CD4-positive, alpha-beta T cell treated with Interleukin-15 for 4 hours (primary cell): Measurements from ENCODE around the gene KIR2DL4.
"Not testable (repeated sequence)": the region's sequence is repeated elsewhere in the genome, so short reads cannot be mapped to it uniquely, and the experiment has no call there.

ENCODE experiments used
- DNase-seq: peaks from one replicate; pipeline ENCODE4 v3.0.0-alpha.2; 2020; ENCODE audit warnings: low spot score

KIR2DL4 gene

GRCh38 chr19:54804571-54804970 is 1.2 kb downstream of the KIR2DL4 start:
- no peak for DNase-seq

GRCh38 chr19:54805665-54806515 is 2.5 kb downstream of the KIR2DL4 start:
- no peak for DNase-seq

- DNase-seq = no peak
These were observed 3.1 kb downstream of the KIR2DL4 start for GRCh38 chr19:54806516-54806838.

- not testable (repeated sequence) for DNase-seq
These were observed 11.2 kb downstream of the KIR2DL4 start for GRCh38 chr19:54814571-54814970.

- DNase-seq = not testable (repeated sequence)
These were observed 12.8 kb downstream of the KIR2DL4 start, which contains the start of gene KIR3DL1 for GRCh38 chr19:54816251-54816650. Gene KIR3DL1 (plus strand): TSS chr19:54816468.

- DNase-seq = no peak
These were observed 14.5 kb downstream of the KIR2DL4 start for GRCh38 chr19:54817670-54818536.

GRCh38 chr19:54824416-54824815 is 21.0 kb downstream of the KIR2DL4 start:
- not testable (repeated sequence) for DNase-seq

GRCh38 chr19:54825326-54825725 is 21.9 kb downstream of the KIR2DL4 start:
- not testable (repeated sequence) for DNase-seq

GRCh38 chr19:54828064-54828463 is 24.7 kb downstream of the KIR2DL4 start:
- not testable (repeated sequence) for DNase-seq

- not testable (repeated sequence) for DNase-seq
These were observed 29.1 kb downstream of the KIR2DL4 start, which contains the start of gene KIR2DS4 for GRCh38 chr19:54832496-54832895. Gene KIR2DS4 (plus strand): TSS chr19:54832676.

- DNase-seq = not testable (repeated sequence)
These were observed 31.7 kb downstream of the KIR2DL4 start for GRCh38 chr19:54835126-54835525.

- not testable (repeated sequence) for DNase-seq
These were observed 34.1 kb downstream of the KIR2DL4 start for GRCh38 chr19:54837522-54837921.

- not testable (repeated sequence) for DNase-seq
These were observed 39.8 kb downstream of the KIR2DL4 start for GRCh38 chr19:54843171-54843570.

- DNase-seq = not testable (repeated sequence)
These were observed 46.7 kb downstream of the KIR2DL4 start, which contains the start of gene KIR3DL2 for GRCh38 chr19:54850061-54850640. Gene KIR3DL2 (plus strand): TSS chr19:54850443. CDS start chr19:54850476, 33 bp downstream.

- no peak for DNase-seq
These were observed 47.5 kb downstream of the KIR2DL4 start for GRCh38 chr19:54850930-54851329.

- no peak for DNase-seq
These were observed 47.9 kb downstream of the KIR2DL4 start for GRCh38 chr19:54851353-54851752.

- DNase-seq = not testable (repeated sequence)
These were observed 51.8 kb downstream of the KIR2DL4 start for GRCh38 chr19:54855241-54855640.

- DNase-seq = not testable (repeated sequence)
These were observed 55.1 kb downstream of the KIR2DL4 start for GRCh38 chr19:54858476-54858875.

- DNase-seq = not testable (repeated sequence)
These were observed 56.0 kb downstream of the KIR2DL4 start for GRCh38 chr19:54859421-54859820.

- not testable (repeated sequence) for DNase-seq
These were observed 60.0 kb downstream of the KIR2DL4 start for GRCh38 chr19:54863459-54863858.
